MM.1S (cell line): ENCODE measurements around the gene STAG1.

Source experiments
- DNase-seq: peaks from one replicate; pipeline ENCODE4 v3.0.0-alpha.2; 2015
- H2AFZ ChIP-seq: fragments of 300-600 bp; sonication (generic); 2 replicates; pipeline ENCODE4 v1.6.0; 2016; ENCODE audit warnings: antibody characterized with exemption, low read length
- H3F3A ChIP-seq: fragments of 300-600 bp; sonication (generic); 2 replicates; pipeline ENCODE4 v1.6.1; 2016; ENCODE audit warnings: mild to moderate bottlenecking, antibody characterized with exemption, low read length, moderate library complexity, mixed read lengths; ENCODE audit not compliant: insufficient read depth
- H3K27ac ChIP-seq: fragments of 300-600 bp; sonication (generic); 2 replicates; pipeline ENCODE4 v1.5.1; 2016; ENCODE audit warnings: mild to moderate bottlenecking, low read length
- H3K27me3 ChIP-seq: fragments of 300-600 bp; sonication (generic); replicated peaks from 2 replicates; pipeline ENCODE4 v1.6.0; 2016; ENCODE audit warnings: low read length; ENCODE audit not compliant: insufficient read depth
- H3K36me3 ChIP-seq: fragments of 300-600 bp; sonication (generic); replicated peaks from 2 replicates; pipeline ENCODE4 v1.6.1; 2016; ENCODE audit warnings: mild to moderate bottlenecking, low read length, mixed read lengths; ENCODE audit not compliant: insufficient read depth
- H3K4me1 ChIP-seq: fragments of 300-600 bp; sonication (generic); 2 replicates; pipeline ENCODE4 v1.6.1; 2016; ENCODE audit warnings: low read length, mixed read lengths
- H3K4me2 ChIP-seq: fragments of 300-600 bp; sonication (generic); 2 replicates; pipeline ENCODE4 v1.6.0; 2016; ENCODE audit warnings: low read depth, low read length
- H3K4me3 ChIP-seq: fragments of 300-600 bp; sonication (generic); 2 replicates; pipeline ENCODE4 v1.5.1; 2016; ENCODE audit warnings: low read length, mixed read lengths
- H3K79me2 ChIP-seq: fragments of 300-600 bp; sonication (generic); 2 replicates; pipeline ENCODE4 v1.6.1; 2016; ENCODE audit warnings: mixed run types, low read length, mixed read lengths
- H3K9ac ChIP-seq: fragments of 300-600 bp; sonication (generic); 2 replicates; pipeline ENCODE4 v1.6.1; 2016; ENCODE audit warnings: low read length, mixed read lengths
- H3K9me2 ChIP-seq: fragments of 300-600 bp; sonication (generic); replicated peaks from 2 replicates; pipeline ENCODE4 v1.6.1; 2016; ENCODE audit warnings: mild to moderate bottlenecking, low read length, mixed read lengths; ENCODE audit not compliant: insufficient read depth
- H3K9me3 ChIP-seq: fragments of 300-600 bp; sonication (generic); replicated peaks from 2 replicates; pipeline ENCODE4 v1.6.1; 2016; ENCODE audit warnings: mild to moderate bottlenecking, low read length, mixed read lengths; ENCODE audit not compliant: insufficient read depth
- H4K20me1 ChIP-seq: fragments of 300-600 bp; sonication (generic); 2 replicates; pipeline ENCODE4 v1.6.1; 2016; ENCODE audit warnings: mild to moderate bottlenecking, low read length, moderate library complexity, mixed read lengths; ENCODE audit not compliant: insufficient read depth
- EZH2 ChIP-seq: fragments of 300-600 bp; sonication (generic); optimal IDR thresholded peaks from 2 replicates; pipeline ENCODE3; 2017; ENCODE audit warnings: low read depth, mild to moderate bottlenecking, antibody characterized with exemption, low read length, mixed read lengths
- EZH2phosphoT487 ChIP-seq: fragments of 300-600 bp; sonication (generic); IDR thresholded peaks from 2 replicates; pipeline ENCODE4 v1.6.1; 2018; ENCODE audit warnings: antibody characterized with exemption, low read length
- TF ChIP-seq, protein P1 (sequence below): fragments of 300-600 bp; sonication (generic); IDR thresholded peaks from 2 replicates; pipeline ENCODE4 v1.5.1; 2016; ENCODE audit warnings: antibody characterized with exemption, low read length, mixed read lengths

Gene STAG1

DNA sequence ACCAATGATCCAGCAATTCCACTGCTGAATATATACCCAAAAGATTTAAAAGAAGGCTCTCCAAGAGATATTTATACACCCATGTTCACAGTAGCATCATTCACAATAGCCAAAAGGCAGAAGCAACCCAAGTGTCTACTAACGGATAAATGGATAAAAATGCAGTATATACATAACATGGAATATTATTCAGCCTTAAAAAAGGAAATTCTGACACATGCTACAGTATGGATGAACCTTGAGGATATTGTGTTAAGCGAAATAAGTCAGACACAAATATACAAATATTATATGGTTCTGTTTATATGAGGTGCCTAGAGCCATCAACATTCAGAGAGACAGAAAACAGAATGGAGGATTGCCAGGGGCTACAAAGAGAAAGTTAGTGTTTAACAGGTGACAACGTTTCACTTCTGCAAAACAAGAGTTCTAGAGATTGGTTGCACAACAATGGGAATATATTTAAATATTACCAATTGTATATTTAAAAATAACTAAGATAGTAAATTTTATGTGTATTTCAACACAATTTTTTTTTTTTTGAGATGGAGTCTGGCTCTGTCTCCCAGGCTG lies 69.4 kb downstream of the STAG1 start:
- TF ChIP-seq EZH2 (no peak), EZH2phosphoT487 (no peak)
- TF ChIP-seq, protein P1, sequence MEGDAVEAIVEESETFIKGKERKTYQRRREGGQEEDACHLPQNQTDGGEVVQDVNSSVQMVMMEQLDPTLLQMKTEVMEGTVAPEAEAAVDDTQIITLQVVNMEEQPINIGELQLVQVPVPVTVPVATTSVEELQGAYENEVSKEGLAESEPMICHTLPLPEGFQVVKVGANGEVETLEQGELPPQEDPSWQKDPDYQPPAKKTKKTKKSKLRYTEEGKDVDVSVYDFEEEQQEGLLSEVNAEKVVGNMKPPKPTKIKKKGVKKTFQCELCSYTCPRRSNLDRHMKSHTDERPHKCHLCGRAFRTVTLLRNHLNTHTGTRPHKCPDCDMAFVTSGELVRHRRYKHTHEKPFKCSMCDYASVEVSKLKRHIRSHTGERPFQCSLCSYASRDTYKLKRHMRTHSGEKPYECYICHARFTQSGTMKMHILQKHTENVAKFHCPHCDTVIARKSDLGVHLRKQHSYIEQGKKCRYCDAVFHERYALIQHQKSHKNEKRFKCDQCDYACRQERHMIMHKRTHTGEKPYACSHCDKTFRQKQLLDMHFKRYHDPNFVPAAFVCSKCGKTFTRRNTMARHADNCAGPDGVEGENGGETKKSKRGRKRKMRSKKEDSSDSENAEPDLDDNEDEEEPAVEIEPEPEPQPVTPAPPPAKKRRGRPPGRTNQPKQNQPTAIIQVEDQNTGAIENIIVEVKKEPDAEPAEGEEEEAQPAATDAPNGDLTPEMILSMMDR: no peak
- Histone ChIP-seq H3K4me1 (0 out of 2 replicates have a peak, but pooled peaks cover 4% of the 10 kb centered on the region), H3K27me3 (no peaks in the 10 kb centered on the region), H3F3A (no peaks in the 10 kb centered on the region), H3K36me3 (no peaks in the 10 kb centered on the region), H2AFZ (no peak overlapping the region), H3K27ac (no peak overlapping the region), H3K4me2 (no peak overlapping the region), H3K79me2 (peaks cover 95% of the 10 kb centered on the region), H4K20me1 (peaks cover 26% of the 10 kb centered on the region), H3K4me3 (no peak overlapping the region), H3K9ac (no peak overlapping the region), H3K9me2 (no peaks in the 10 kb centered on the region), H3K9me3 (no peaks in the 10 kb centered on the region)
- DNase-seq: no peak

DNA sequence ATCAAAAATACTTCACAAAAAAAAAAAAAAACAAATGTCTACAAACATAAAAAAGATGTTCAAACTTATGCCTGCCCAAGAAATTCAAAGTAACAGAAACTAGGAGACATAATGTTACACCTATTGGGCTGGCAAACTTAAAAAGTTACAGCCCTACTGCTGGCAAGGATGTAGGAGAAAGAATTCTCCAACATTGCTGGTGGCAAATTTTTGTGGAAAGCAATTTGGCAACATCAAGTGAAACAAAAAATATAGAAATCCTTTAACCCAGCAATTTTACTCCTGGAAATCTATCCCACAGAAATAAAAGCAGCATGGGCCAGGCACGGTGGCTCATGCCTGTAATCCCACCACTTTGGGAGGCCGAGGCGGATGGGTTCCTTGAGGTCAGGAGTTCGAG lies 73.2 kb downstream of the STAG1 start:
- Histone ChIP-seq H3K27ac (no peak overlapping the region), H4K20me1 (peaks cover 17% of the 10 kb centered on the region), H2AFZ (no peak overlapping the region), H3K27me3 (no peaks in the 10 kb centered on the region), H3F3A (no peaks in the 10 kb centered on the region), H3K79me2 (peaks cover 91% of the 10 kb centered on the region), H3K4me3 (no peak overlapping the region), H3K9me2 (no peaks in the 10 kb centered on the region), H3K4me1 (0 out of 2 replicates have a peak, but pooled peaks cover 4% of the 10 kb centered on the region), H3K4me2 (no peak overlapping the region), H3K36me3 (no peaks in the 10 kb centered on the region), H3K9me3 (no peaks in the 10 kb centered on the region), H3K9ac (no peak overlapping the region)
- TF ChIP-seq EZH2 (no peak), EZH2phosphoT487 (no peak)
- TF ChIP-seq, protein P1: no peak
- DNase-seq: no peak

DNA sequence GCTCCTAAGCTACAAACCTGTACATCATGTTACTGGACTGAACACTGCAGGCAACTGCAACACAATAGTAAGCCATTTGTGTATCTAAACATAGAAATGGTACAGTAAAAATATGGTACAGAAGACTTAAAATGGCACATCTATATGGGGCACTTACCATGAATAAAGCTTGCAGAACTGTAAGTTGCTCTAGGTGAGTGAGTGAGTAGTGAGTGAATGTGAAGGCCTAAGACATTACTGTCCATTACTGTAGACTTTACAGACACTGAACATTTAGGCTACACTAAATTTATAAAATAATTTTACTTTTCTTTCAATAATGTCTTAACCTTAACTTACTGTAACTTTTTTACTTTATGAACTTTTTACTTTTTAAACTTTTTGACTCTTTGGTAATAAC lies 76.2 kb downstream of the STAG1 start:
- no peaks in the 10 kb centered on the region for H3K36me3 ChIP-seq
- no peak overlapping the region for H3K4me2 ChIP-seq
- DNase-seq: no peak
- no peaks in the 10 kb centered on the region for H3F3A ChIP-seq
- H3K9ac ChIP-seq: no peak overlapping the region
- no peaks in the 10 kb centered on the region for H3K9me2 ChIP-seq
- no peaks in the 10 kb centered on the region for H3K27me3 ChIP-seq
- TF ChIP-seq, protein P1: no peak
- H4K20me1 ChIP-seq: peaks cover 14% of the 10 kb centered on the region; the same call in 1 of the 2 replicates
- H3K27ac ChIP-seq: no peak overlapping the region
- H3K4me1 ChIP-seq: no peaks in the 10 kb centered on the region
- no peak overlapping the region for H3K4me3 ChIP-seq
- H3K79me2 ChIP-seq: peaks cover 92% of the 10 kb centered on the region
- H3K9me3 ChIP-seq: no peaks in the 10 kb centered on the region
- H2AFZ ChIP-seq: no peak overlapping the region
